ENCODE results near the gene CACTIN.

CACTIN gene

DNA sequence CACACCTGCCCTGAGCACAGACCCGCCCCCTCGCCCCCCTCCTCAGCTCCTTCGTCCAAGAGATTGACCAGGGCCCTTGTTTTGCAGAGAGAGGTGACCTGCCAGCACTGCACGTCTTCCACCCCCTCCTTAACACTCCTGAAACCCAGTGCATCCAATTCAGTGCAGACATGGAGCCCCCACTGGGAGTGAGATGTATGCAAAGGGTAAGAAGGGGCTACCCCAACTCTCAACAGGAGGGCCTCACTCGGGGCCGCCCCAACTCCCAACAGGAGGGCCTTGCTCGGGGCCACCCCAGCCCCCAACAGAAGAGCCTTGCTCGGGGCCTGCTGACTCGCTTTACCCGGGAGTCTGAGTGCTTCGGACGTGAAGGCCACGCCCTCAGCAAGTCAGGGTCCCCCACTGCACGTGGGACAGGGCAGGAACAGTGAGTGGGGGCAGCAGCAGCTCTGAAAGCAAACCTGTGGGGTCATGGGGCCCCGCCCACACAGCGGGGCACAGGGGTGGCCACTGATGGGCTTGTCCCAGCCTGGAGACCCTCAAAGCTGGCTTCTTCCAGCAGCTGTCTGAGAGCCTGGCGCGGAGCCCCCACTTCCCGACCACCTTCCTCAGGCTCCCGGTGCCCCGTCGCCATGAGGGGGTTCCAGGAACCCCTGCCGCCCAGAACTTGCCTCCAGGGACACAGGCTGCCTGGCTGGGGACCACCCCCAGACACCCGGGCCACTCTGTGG, 5.6 kb downstream of the CACTIN start:
- H3K27ac ChIP-seq (ENCODE audit: low read length) = no peak overlapping the region

DNA sequence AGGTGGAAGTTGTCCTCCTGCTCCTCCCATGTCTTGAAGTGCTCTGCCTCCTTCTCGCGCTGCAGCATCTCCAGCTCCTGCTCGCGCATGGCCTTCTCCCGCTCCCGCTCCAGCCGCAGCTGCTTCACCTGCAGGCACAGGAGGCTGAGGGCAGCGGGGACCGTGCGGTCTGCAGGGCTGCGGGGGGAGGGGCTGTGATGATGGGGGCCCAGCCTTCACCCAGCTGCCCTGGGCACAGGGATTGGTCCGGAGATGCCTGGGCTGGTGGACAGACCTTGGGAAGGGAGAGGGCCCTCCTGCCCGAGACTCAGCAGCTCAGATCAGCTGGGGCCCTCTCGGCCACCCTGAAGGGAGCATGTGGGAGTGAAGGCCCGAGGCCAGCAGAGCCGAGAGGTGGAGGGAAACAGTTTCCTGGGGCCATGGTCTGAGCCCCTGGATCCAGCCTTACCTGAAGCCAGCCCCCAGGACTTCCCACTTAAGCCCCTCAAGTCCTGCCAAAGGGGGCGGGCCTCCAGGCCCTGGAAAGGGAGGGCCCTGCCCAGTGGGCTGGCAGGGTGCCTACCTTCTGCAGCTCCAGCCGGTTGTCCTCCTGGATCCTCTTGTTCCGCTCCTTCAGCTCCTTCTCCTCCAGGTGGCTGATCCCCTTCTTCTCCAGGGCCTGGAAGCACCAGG, 6.3 kb downstream of the CACTIN start:
- Histone ChIP-seq H3K27me3 (ENCODE audit: control insufficient read depth in 1 of 2, insufficient read depth in 2 of 2, low read length in 2 of 2) (no peaks in the 10 kb centered on the region), H3K4me3 (ENCODE audit: low read length in 2 of 2) (no peak overlapping the region), H3K4me1 (ENCODE audit: control insufficient read depth, insufficient read depth, low read length) (peaks cover 20% of the 10 kb centered on the region), H3K27ac (ENCODE audit: low read length) (no peak overlapping the region), H3K9me3 (ENCODE audit: control insufficient read depth in 2 of 2, low read length in 2 of 2) (no peaks in the 10 kb centered on the region), H3K9ac (ENCODE audit: low read length in 2 of 2) (no peak overlapping the region), H3K36me3 (ENCODE audit: control insufficient read depth in 2 of 2, insufficient read depth in 2 of 2, low read length in 2 of 2) (peaks cover 7 to 9% of the 10 kb centered on the region in 2 donors)

More for the DNA sequence above, 5.6 kb downstream of the CACTIN start:
- H3K9ac ChIP-seq (ENCODE audit: low read length in 2 of 2) = no peak overlapping the region
- H3K36me3 ChIP-seq (ENCODE audit: control insufficient read depth in 2 of 2, insufficient read depth in 2 of 2, low read length in 2 of 2) = peaks cover 7 to 9% of the 10 kb centered on the region in 2 donors
- no peaks in the 10 kb centered on the region for H3K9me3 ChIP-seq (ENCODE audit: control insufficient read depth in 2 of 2, low read length in 2 of 2)
- H3K4me1 ChIP-seq (ENCODE audit: control insufficient read depth, insufficient read depth, low read length) = peaks cover 27% of the 10 kb centered on the region
- H3K27me3 ChIP-seq (ENCODE audit: control insufficient read depth in 1 of 2, insufficient read depth in 2 of 2, low read length in 2 of 2) = no peaks in the 10 kb centered on the region
- no peak overlapping the region for H3K4me3 ChIP-seq (ENCODE audit: low read length in 2 of 2)

DNA sequence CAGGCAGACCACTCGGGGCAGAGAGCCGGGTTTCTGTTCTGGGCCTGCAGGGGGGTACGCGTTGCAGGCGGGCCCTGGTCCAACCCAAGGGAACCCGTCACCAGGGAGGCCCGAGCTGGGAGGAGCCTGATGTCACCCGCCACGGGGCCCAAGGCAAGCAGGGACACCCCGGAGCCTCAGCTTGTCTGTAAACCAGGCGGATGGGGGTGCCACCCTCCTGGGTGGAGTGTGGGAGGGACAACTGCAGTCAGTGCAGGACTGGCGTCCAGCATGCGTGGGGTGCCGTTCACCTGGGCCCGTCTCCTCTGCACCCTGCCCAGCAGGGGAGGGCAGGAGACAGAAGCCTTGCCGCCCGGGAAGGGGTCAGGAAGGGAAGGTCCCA, 7.0 kb downstream of the CACTIN start:
- no peaks in the 10 kb centered on the region for H3K9me3 ChIP-seq (ENCODE audit: control insufficient read depth in 2 of 2, low read length in 2 of 2)
- no peak overlapping the region for H3K9ac ChIP-seq (ENCODE audit: low read length in 2 of 2)
- no peaks in the 10 kb centered on the region for H3K27me3 ChIP-seq (ENCODE audit: control insufficient read depth in 1 of 2, insufficient read depth in 2 of 2, low read length in 2 of 2)
- peaks cover 13% of the 10 kb centered on the region for H3K4me1 ChIP-seq (ENCODE audit: control insufficient read depth, insufficient read depth, low read length)
- peaks cover 7 to 9% of the 10 kb centered on the region in 2 donors for H3K36me3 ChIP-seq (ENCODE audit: control insufficient read depth in 2 of 2, insufficient read depth in 2 of 2, low read length in 2 of 2)
- no peak overlapping the region for H3K4me3 ChIP-seq (ENCODE audit: low read length in 2 of 2)
- H3K27ac ChIP-seq (ENCODE audit: low read length) = no peak overlapping the region

DNA sequence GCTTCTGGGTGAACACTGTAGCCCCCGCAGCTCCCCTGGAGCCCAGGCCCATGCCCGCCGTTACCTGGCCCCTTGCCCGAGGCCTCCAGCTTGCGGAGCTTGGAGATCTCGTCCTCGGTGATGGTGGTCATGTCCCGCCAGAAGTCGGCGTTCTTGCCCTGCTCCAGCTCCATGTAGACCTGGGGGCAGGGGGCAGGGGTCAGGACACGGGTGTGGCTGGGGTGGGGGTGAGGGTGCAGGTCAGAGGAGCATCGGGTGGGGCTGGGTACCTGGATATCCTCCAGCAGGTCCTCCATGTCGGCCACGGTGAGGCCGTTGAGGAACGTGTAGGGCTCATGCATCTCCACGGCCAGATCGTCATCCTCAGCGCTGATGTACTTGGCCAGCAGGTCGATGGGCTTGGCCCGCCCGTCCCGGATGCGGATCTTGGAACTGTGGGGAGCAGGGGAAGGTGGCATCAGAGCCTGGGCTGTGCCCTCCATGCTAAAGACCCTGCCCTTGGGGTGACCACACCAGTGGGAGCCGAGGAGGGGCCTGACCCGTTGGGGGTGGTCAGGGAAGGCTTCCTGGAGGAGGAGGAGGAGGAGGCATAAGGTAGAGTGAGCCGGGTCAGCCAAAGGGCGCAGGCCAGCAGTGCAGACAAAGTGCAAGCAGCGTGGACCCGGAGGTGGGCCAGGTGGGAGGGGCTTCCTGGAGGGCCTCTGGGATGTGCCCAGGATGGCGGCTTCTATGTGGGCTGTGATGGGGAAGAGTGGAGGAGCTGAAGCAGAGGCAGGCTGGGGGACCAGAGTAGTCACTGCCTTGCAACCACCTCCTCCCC, 7.6 kb downstream of the CACTIN start:
- H3K27me3 ChIP-seq (ENCODE audit: control insufficient read depth in 1 of 2, insufficient read depth in 2 of 2, low read length in 2 of 2) = no peaks in the 10 kb centered on the region
- peaks cover 7 to 9% of the 10 kb centered on the region in 2 donors for H3K36me3 ChIP-seq (ENCODE audit: control insufficient read depth in 2 of 2, insufficient read depth in 2 of 2, low read length in 2 of 2)
- H3K27ac ChIP-seq (ENCODE audit: low read length) = no peak overlapping the region
- H3K4me3 ChIP-seq (ENCODE audit: low read length in 2 of 2) = no peak overlapping the region
- no peaks in the 10 kb centered on the region for H3K9me3 ChIP-seq (ENCODE audit: control insufficient read depth in 2 of 2, low read length in 2 of 2)
- peaks cover 13% of the 10 kb centered on the region for H3K4me1 ChIP-seq (ENCODE audit: control insufficient read depth, insufficient read depth, low read length)
- H3K9ac ChIP-seq (ENCODE audit: low read length in 2 of 2) = no peak overlapping the region

DNA sequence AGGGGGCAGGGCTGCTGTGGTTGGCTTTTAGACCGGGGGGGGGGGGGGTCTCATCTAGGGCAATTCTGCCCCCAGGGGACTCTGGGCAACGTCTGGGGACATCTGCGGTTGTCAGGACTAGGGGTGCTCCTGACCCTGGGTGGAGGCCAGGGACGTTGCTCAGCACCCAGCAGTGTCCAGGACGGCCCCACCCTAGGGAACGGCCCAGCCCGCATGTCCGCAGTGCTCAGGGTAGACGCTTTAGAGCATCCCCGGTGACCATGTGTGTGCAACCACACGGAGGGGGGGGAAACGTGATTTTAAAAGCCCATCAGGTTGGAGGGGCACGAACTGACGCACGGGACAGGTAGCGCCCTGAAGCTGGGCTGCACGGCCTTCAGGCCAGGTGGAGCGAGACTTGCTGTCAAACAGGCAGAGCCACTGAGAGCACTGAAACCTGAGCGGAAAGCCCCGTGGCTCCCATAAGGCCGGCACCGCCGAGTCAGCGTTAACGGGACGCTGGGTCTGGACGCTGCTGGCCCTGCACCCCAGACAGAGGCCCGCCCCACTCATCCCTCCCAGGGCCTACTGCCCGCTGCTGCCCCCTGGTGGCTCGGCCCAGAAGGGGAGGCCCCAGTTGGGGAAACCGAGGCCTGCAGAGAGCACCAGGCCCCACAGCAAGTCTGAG, 8.3 kb downstream of the CACTIN start:
- Histone ChIP-seq H3K9ac (ENCODE audit: low read length in 2 of 2) (no peak overlapping the region), H3K9me3 (ENCODE audit: control insufficient read depth in 2 of 2, low read length in 2 of 2) (no peaks in the 10 kb centered on the region), H3K4me1 (ENCODE audit: control insufficient read depth, insufficient read depth, low read length) (peaks cover 20% of the 10 kb centered on the region), H3K27me3 (ENCODE audit: control insufficient read depth in 1 of 2, insufficient read depth in 2 of 2, low read length in 2 of 2) (no peaks in the 10 kb centered on the region), H3K27ac (ENCODE audit: low read length) (no peak overlapping the region), H3K36me3 (ENCODE audit: control insufficient read depth in 2 of 2, insufficient read depth in 2 of 2, low read length in 2 of 2) (peaks cover 7% of the 10 kb centered on the region in 2 donors), H3K4me3 (ENCODE audit: low read length in 2 of 2) (peak overlapping the region in 1 of 2 donors; percentile 55)

DNA sequence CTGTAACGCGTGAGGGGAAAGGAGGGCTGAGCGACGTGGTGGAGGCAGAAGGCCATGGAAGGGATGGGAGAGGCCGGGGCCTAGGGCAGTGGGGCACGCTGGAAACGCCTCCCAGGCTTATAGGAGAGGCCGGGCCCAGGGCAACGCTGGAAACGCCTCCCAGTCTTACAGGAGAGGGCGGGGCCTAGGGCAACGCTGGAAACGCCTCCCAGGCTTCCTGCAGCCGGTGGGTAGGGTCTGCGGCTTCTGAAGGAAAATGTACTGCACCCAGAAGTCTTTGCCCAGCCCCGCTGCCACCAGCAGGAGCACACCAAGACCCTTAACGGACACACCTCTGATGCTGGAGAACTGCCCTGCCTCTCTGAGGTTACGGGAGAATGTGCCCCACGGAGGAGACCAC, 9.1 kb downstream of the CACTIN start:
- peaks cover 3 to 4% of the 10 kb centered on the region in 2 donors for H3K36me3 ChIP-seq (ENCODE audit: control insufficient read depth in 2 of 2, insufficient read depth in 2 of 2, low read length in 2 of 2)
- H3K9me3 ChIP-seq (ENCODE audit: control insufficient read depth in 2 of 2, low read length in 2 of 2) = no peaks in the 10 kb centered on the region
- no peak overlapping the region for H3K9ac ChIP-seq (ENCODE audit: low read length in 2 of 2)
- H3K4me3 ChIP-seq (ENCODE audit: low read length in 2 of 2) = no peak overlapping the region
- no peaks in the 10 kb centered on the region for H3K27me3 ChIP-seq (ENCODE audit: control insufficient read depth in 1 of 2, insufficient read depth in 2 of 2, low read length in 2 of 2)
- H3K27ac ChIP-seq (ENCODE audit: low read length) = no peak overlapping the region
- H3K4me1 ChIP-seq (ENCODE audit: control insufficient read depth, insufficient read depth, low read length) = peaks cover 24% of the 10 kb centered on the region

DNA sequence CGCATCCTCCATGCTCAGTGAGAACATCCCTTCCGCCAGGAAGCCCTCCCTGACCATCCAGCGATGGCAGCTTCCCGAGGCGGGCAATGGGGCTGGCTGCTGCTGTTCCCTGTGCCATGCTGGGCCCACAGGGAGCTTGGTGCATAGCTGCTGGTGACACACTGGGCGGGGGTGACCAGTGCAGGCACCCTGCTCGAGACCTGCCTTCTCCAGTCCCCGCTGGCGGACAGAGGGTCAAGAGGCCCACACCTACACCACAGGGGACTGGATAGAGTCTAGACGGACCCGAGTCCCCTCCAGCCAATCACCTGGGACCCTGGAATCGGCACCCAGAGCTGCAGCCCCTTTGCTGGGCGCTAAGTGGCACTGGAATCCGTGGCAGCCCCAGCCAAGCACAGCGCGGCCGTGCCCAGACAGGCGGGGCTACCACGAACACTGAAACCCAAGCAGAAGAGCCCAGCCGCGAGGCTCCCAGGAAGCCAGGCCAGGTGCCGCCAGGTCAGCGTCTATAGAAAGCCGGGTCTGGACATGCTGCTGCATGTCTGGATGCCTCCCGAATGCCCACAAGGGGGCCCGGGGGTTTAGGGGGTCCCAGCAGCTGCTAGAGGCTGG, 11.0 kb downstream of the CACTIN start:
- H3K4me3 ChIP-seq (ENCODE audit: low read length in 2 of 2) = no peak overlapping the region
- peaks cover 4 to 12% of the 10 kb centered on the region in 2 donors for H3K36me3 ChIP-seq (ENCODE audit: control insufficient read depth in 2 of 2, insufficient read depth in 2 of 2, low read length in 2 of 2)
- H3K27ac ChIP-seq (ENCODE audit: low read length) = no peak overlapping the region
- no peaks in the 10 kb centered on the region for H3K9me3 ChIP-seq (ENCODE audit: control insufficient read depth in 2 of 2, low read length in 2 of 2)
- H3K9ac ChIP-seq (ENCODE audit: low read length in 2 of 2) = no peak overlapping the region
- H3K27me3 ChIP-seq (ENCODE audit: control insufficient read depth in 1 of 2, insufficient read depth in 2 of 2, low read length in 2 of 2) = no peaks in the 10 kb centered on the region
- H3K4me1 ChIP-seq (ENCODE audit: control insufficient read depth, insufficient read depth, low read length) = peaks cover 24% of the 10 kb centered on the region

DNA sequence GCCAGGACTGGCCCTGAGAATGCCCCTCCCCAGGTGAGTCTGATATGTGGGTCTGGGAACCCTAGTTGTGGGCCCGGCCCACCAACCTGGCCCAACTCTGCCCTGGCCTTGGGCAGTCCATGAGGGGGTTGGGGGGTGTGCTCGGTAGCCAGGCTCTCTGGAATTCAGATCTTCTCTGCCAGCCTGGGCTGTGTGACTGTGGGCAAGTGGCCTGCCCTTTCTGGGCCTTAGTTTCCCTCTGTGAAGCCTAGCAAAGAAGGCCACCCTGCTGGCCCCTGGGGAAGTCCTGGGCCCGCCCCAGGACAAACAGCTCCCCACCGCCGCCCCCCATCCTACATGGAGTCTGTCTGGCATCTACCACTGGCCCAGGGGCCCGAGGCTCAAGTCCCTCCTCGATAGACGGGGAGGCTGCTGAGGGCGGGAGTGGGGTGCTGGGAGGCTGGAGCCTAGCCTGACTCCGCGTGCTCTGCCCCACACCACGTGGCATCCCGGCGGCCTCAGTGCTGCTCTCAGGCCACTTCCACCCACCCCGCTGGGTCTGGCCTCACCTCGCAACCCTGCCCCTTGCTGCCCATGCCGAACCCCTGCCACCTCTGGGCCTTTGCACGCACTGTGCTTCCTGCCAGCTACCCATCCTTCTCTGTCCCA, 11.6 kb downstream of the CACTIN start:
- no peaks in the 10 kb centered on the region for H3K27me3 ChIP-seq (ENCODE audit: control insufficient read depth in 1 of 2, insufficient read depth in 2 of 2, low read length in 2 of 2)
- no peak overlapping the region for H3K4me3 ChIP-seq (ENCODE audit: low read length in 2 of 2)
- H3K4me1 ChIP-seq (ENCODE audit: control insufficient read depth, insufficient read depth, low read length) = peaks cover 24% of the 10 kb centered on the region
- peaks cover 4 to 12% of the 10 kb centered on the region in 2 donors for H3K36me3 ChIP-seq (ENCODE audit: control insufficient read depth in 2 of 2, insufficient read depth in 2 of 2, low read length in 2 of 2)
- H3K9me3 ChIP-seq (ENCODE audit: control insufficient read depth in 2 of 2, low read length in 2 of 2) = no peaks in the 10 kb centered on the region
- H3K27ac ChIP-seq (ENCODE audit: low read length) = no peak overlapping the region
- H3K9ac ChIP-seq (ENCODE audit: low read length in 2 of 2) = no peak overlapping the region

DNA sequence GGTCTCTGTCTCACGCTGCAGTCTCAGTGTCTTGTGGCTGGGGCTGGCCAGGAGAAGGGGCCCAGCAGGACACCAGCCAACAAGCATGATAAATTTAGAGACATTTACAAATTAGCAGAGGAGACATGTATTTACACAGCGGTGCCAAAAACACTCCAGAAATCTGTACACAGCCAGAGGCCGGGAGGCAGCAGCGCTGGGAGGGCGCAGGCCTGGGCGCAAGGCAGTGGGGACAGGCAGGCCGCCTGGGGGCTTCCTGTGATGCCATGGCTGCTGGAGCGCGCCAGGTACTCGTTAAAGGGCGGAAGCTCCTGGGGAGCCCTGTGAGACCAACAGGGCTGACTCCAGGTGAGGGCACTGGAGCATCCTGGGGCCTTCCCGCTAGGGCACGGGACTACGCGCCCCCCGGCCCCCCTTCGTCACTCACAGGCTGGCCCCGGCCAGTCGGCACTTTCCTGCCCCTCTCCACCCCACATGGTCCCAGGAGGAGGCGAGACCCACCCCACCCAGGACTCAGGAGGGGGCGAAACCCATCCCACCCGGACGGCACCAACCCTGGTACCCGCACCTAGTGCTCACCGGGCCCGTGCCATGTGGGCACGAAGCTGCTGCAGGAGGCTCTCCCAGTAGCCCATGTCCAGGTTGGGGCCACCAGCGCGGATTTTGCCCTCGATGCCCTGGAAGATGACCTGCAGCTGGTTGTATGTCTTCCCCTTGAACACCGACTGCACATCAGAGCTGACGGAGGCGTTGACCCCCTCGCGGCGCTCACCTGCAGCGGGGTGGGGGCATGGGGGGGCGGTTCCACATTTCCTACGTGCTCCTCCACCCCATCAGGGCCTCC, 12.6 kb downstream of the CACTIN start:
- Histone ChIP-seq H3K4me3 (ENCODE audit: low read length in 2 of 2) (no peak overlapping the region), H3K27ac (ENCODE audit: low read length) (no peak overlapping the region), H3K36me3 (ENCODE audit: control insufficient read depth in 2 of 2, insufficient read depth in 2 of 2, low read length in 2 of 2) (peaks cover 4 to 10% of the 10 kb centered on the region in 2 donors), H3K9ac (ENCODE audit: low read length in 2 of 2) (no peak overlapping the region), H3K27me3 (ENCODE audit: control insufficient read depth in 1 of 2, insufficient read depth in 2 of 2, low read length in 2 of 2) (no peaks in the 10 kb centered on the region), H3K9me3 (ENCODE audit: control insufficient read depth in 2 of 2, low read length in 2 of 2) (no peaks in the 10 kb centered on the region), H3K4me1 (ENCODE audit: control insufficient read depth, insufficient read depth, low read length) (peaks cover 32% of the 10 kb centered on the region)
